GM12801 (cell line): ENCODE measurements around the gene NUDT21.

ENCODE experiments used
- TF ChIP-seq, protein P1 (sequence below): IDR thresholded peaks from one replicate; pipeline ENCODE4 v1.5.1; 2011; ENCODE audit warnings: control low read depth; ENCODE audit not compliant: insufficient read length; ENCODE audit errors: extremely low read depth

NUDT21 gene

DNA sequence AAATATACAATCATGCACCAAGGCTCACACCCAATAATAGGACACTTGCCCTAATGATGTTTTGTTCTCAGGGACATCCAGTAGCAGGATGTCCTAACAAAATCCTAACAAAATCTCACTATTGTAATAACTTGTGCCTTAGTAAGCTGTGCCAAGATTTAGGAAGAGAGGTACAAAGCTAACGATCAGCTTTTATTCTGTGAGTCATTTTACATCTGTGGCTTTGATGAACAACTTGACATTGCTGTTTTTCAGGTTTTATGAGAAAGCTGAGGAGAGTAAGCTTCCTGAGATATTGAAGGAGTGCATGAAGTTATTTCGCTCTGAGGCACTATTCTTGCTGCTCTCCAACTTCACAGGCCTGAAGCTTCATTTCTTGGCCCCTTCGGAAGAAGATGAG is 19.1 kb upstream of the NUDT21 start:
- TF ChIP-seq, protein P1, sequence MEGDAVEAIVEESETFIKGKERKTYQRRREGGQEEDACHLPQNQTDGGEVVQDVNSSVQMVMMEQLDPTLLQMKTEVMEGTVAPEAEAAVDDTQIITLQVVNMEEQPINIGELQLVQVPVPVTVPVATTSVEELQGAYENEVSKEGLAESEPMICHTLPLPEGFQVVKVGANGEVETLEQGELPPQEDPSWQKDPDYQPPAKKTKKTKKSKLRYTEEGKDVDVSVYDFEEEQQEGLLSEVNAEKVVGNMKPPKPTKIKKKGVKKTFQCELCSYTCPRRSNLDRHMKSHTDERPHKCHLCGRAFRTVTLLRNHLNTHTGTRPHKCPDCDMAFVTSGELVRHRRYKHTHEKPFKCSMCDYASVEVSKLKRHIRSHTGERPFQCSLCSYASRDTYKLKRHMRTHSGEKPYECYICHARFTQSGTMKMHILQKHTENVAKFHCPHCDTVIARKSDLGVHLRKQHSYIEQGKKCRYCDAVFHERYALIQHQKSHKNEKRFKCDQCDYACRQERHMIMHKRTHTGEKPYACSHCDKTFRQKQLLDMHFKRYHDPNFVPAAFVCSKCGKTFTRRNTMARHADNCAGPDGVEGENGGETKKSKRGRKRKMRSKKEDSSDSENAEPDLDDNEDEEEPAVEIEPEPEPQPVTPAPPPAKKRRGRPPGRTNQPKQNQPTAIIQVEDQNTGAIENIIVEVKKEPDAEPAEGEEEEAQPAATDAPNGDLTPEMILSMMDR: no peak

DNA sequence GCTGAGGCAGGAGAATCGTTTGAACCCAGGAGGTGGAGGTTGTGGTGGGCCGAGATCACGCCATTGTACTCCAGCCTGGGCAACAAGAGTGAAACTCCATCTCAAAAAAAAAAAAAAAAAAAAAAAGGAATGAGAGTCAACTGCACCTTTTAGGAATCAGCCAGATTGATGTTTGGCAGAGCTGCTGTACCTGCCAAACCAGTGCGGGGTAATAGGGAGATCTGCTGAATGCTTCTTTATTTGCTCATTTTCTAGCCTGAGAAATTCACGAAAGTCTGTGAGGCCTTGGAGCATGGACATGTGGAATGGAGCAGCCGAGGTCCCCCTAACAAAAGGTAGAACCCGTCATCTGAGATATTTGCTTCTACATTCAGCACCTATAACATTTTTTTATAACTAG is 18.6 kb upstream of the NUDT21 start:
- TF ChIP-seq, protein P1: no peak

GRCh38 chr16:56468800-56469199 is 17.7 kb upstream of the NUDT21 start:
- TF ChIP-seq, protein P1: no peak

DNA sequence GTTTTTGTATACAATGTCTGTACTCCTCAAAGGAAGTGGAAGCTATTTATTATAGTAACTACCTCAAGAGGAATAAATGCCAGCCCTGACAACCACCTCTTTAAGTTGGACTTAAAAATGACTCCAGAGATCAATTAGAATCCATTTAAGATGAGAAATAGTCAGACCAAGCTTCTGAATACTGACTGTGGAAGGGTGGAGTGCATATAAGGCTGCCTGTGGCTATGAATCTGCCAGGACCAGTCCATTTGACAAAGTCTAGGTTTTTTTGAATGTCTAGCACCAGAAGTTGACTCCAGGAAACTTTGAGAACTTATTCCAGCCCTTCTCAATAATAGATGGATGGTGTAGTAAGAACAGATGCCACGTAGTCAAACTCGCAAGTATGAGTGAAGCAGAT is 15.2 kb upstream of the NUDT21 start:
- TF ChIP-seq, protein P1: no peak

DNA sequence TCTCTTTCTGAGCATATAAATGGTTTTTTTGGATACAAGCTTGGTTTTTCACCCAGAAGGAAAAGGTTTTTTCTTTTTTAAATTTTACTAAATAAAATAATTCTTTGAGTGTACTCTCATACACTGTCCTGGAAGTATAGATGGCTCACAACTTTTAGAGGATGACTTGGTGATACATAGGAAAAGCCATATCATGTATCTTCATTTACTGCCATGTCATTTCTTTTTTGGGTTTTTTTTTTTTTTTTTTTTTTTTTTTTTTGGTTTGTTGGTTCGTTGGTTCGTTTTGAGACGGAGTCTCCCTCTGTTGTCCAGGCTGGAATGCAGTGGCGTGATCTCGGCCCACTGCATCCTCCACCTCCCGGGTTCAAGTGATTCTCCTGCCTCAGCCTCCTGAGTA is 12.0 kb upstream of the NUDT21 start:
- TF ChIP-seq, protein P1: no peak

DNA sequence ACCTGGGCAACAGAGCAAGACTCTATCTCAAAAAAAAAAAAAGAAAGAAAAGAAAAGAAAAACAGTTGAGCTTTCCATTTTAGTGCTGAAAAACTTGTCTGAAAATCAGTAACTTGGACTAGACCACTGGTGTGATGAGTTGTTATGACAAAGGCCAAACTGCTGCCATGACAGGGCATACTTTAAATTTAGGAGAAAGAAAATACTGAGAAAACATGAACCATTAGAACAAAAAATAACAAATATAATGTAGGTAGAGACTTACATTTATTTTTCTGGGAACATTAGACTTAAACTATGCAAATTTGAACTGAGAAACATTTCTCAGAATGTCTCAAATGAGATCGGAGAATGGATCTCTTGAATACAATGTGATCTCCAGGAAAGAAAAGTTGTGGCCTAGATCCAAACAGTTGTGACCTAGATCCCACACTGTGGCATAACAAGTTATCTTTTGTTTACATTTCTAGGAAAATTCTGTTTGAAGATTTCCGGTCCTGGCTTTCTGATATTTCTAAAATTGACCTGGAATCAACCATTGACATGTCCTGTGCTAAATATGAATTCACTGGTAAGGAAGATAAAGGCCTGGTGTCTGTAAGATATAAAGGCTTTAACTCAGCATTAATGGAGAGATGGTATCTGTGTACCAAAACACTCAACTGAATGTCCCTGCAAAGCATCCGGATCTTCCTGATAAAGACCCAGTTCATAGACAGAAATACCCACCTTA is 11.1 kb upstream of the NUDT21 start:
- TF ChIP-seq, protein P1: no peak

- TF ChIP-seq, protein P1: no peak
These were observed 9.0 kb upstream of the NUDT21 start for GRCh38 chr16:56460101-56460500.
